HG02759 (cell line): Measurements from ENCODE around the gene TNK1.

Source experiments
- ATAC-seq: cut with Tn5 transposase; IDR thresholded peaks from one replicate; pipeline ENCODE4 v1.9.1; 2021; ENCODE audit warnings: mild to moderate bottlenecking, moderate library complexity; ENCODE audit not compliant: unreplicated experiment

TNK1 gene

GRCh38 chr17:7431231-7431630 lies 50.3 kb downstream of the TNK1 start:
- no peak for ATAC-seq

- no peak for ATAC-seq
Observed at GRCh38 chr17:7432296-7432695, 51.4 kb downstream of the TNK1 start.

GRCh38 chr17:7435676-7436555 lies 55.0 kb downstream of the TNK1 start:
- peak; percentile 22 for ATAC-seq

DNA sequence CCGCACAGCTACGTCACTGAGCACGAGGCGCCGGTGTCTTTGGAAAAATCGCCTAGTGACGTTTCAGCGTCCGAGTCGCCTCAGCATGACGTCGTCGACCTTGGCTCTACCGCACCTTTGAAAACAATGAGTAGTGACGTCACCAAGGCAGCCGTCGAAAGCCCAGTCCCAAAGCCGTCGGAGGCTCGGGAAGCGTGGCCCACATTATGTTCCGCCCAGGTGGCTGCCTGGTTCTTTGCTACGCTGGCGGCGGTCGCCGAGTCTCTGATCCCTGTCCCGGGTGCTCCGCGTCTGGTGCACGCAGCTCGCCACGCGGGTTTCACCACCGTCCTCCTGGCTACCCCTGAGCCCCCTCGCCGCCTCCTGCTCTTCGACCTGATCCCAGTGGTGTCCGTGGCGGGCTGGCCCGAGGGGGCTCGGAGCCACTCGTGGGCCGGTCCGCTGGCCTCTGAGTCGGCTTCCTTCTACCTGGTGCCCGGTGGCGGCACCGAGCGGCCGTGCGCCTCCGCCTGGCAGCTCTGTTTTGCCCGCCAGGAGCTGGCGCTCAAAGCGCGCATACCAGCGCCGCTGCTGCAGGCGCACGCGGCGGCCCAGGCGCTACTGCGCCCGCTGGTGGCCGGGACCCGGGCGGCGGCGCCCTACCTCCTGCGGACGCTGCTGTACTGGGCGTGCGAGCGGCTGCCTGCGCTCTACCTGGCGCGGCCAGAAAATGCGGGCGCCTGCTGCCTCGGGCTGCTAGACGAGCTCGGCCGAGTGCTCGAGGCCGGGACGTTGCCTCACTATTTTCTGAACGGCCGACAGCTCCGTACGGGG lies 55.9 kb downstream of the TNK1 start:
- peak; percentile 43 for ATAC-seq

- ATAC-seq, result no peak
Observed at GRCh38 chr17:7437369-7437863, 56.5 kb downstream of the TNK1 start.

GRCh38 chr17:7437950-7438614 lies 57.2 kb downstream of the TNK1 start:
- no peak for ATAC-seq

GRCh38 chr17:7438656-7439460 lies 58.0 kb downstream of the TNK1 start:
- ATAC-seq, result no peak
